H1 (cell line): ENCODE measurements around the gene CCL1. TPM values are rescaled to one million over a fixed set of nuclear protein-coding genes. Genes with fewer than 3 reads are reported as not detected.

Experiments
- CTCF ChIA-PET: fragments of 300-600 bp; sonication (Branson Sonifier 250); formaldehyde crosslinking; loops from one replicate; lab custom pipeline; 2021; ENCODE audit not compliant: partially characterized antibody; lab: Charles Lee
- POLR2A ChIA-PET: fragments of 300-600 bp; sonication (Branson Sonifier 250); formaldehyde crosslinking; loops from one replicate; lab custom pipeline; 2021; ENCODE audit warnings: inconsistent platforms; ENCODE audit not compliant: partially characterized antibody; lab: Charles Lee
- DNase-seq, 2 experiments: peaks; one replicate each; pipeline versions ENCODE4 v3.0.0 to v3.0.0-alpha.2; 2010 to 2022; ENCODE audit warnings: low spot score in 2 of 2, low read depth in 1 of 2, mixed read lengths in 1 of 2
- FAIRE-seq: peaks from 2 replicates; lab custom pipeline; 2011; peaks lifted over from hg19 to GRCh38; lab: Jason Lieb, UNC
- H2AFZ ChIP-seq: 2 replicates; pipeline ENCODE4 v1.8.1; 2012; ENCODE audit warnings: low read length, inconsistent platforms
- H2AK5ac ChIP-seq: 2 replicates; pipeline ENCODE4 v1.6.1; 2013; ENCODE audit warnings: low read depth, low read length
- H2BK120ac ChIP-seq: replicated peaks from 2 replicates; pipeline ENCODE3; 2013; ENCODE audit warnings: low read depth, low read length, inconsistent platforms
- H2BK12ac ChIP-seq: 2 replicates; pipeline ENCODE4 v1.6.1; 2013; ENCODE audit warnings: low read depth, low read length
- H2BK15ac ChIP-seq: 2 replicates; pipeline ENCODE4 v1.6.1; 2013; ENCODE audit warnings: low read length
- H2BK20ac ChIP-seq: 2 replicates; pipeline ENCODE4 v1.6.1; 2013; ENCODE audit warnings: low read length
- H2BK5ac ChIP-seq: 2 replicates; pipeline ENCODE4 v1.6.1; 2013; ENCODE audit warnings: low read depth, low read length
- H3K14ac ChIP-seq: 2 replicates; pipeline ENCODE4 v1.6.1; 2013; ENCODE audit warnings: inconsistent platforms; ENCODE audit not compliant: insufficient read length
- H3K18ac ChIP-seq: 2 replicates; pipeline ENCODE4 v1.6.1; 2013; ENCODE audit warnings: low read length; ENCODE audit errors: extremely low read depth
- H3K23ac ChIP-seq: 2 replicates; pipeline ENCODE4 v1.6.1; 2013; ENCODE audit warnings: inconsistent platforms; ENCODE audit not compliant: insufficient read length
- H3K23me2 ChIP-seq: 2 replicates; pipeline ENCODE4 v1.6.1; 2013; ENCODE audit warnings: low read depth, low read length
- H3K27ac ChIP-seq: 2 replicates; pipeline ENCODE4 v1.6.1; 2011; ENCODE audit warnings: low read depth, low read length, inconsistent platforms
- H3K27me3 ChIP-seq, 4 experiments: replicated peaks in 1 of 4; 1 replicate in 1 of 4; 2 replicates in 3 of 4; pipeline versions ENCODE4 v1.6.1 to v1.8.1; 2011 to 2013; ENCODE audit warnings: low read length in 3 of 4, mild to moderate bottlenecking in 3 of 4, inconsistent platforms in 2 of 4, mixed read lengths in 2 of 4, moderate library complexity in 1 of 4; ENCODE audit not compliant: control insufficient read depth in 3 of 4, insufficient read depth in 3 of 4; ENCODE audit errors: extremely low read depth in 1 of 4
- H3K36me3 ChIP-seq, 4 experiments: 2 replicates each; pipeline versions ENCODE4 v1.6.1 to v1.8.1; 2011 to 2013; ENCODE audit warnings: mild to moderate bottlenecking in 4 of 4, low read length in 3 of 4, moderate library complexity in 2 of 4, control low read depth in 1 of 4, inconsistent platforms in 1 of 4; ENCODE audit not compliant: insufficient read depth in 4 of 4, control insufficient read depth in 2 of 4
- H3K4ac ChIP-seq: replicated peaks from 2 replicates; pipeline ENCODE3; 2013; ENCODE audit warnings: low read length, low read depth, mixed read lengths, inconsistent platforms; ENCODE audit not compliant: insufficient read length
- H3K4me1 ChIP-seq, 4 experiments: replicated peaks in 1 of 4; 1 replicate in 1 of 4; 2 replicates in 3 of 4; pipeline versions ENCODE4 v1.6.1 to v1.8.1; 2011 to 2013; ENCODE audit warnings: low read length in 3 of 4, inconsistent platforms in 2 of 4, mixed read lengths in 1 of 4; ENCODE audit not compliant: insufficient read depth in 4 of 4, control insufficient read depth in 3 of 4
- H3K4me2 ChIP-seq, 2 experiments: 2 replicates each; pipeline versions ENCODE4 v1.6.1 to v1.8.1; 2011 to 2013; ENCODE audit warnings: low read depth in 2 of 2, low read length in 2 of 2, control low read depth in 1 of 2, inconsistent platforms in 1 of 2, mild to moderate bottlenecking in 1 of 2; ENCODE audit not compliant: insufficient read depth in 1 of 2
- H3K4me3 ChIP-seq, 4 experiments: fragments of 200-600, 300-600 bp in 1 of 4; sonication (generic), shearing (Covaris generic), sonication (Bioruptor Twin) in 1 of 4; 2 replicates each; pipeline versions ENCODE4 v1.5.1 to v1.8.1; 2011 to 2016; ENCODE audit warnings: low read length in 4 of 4, low read depth in 3 of 4, control low read depth in 2 of 4, inconsistent platforms in 2 of 4, mild to moderate bottlenecking in 2 of 4, mixed read lengths in 1 of 4, moderate library complexity in 1 of 4; ENCODE audit not compliant: insufficient read depth in 2 of 4; ENCODE audit errors: extremely low read depth in 1 of 4
- H3K56ac ChIP-seq: replicated peaks from 2 replicates; pipeline ENCODE3; 2013; ENCODE audit warnings: low read depth, mild to moderate bottlenecking, mixed read lengths, low read length, inconsistent platforms; ENCODE audit not compliant: insufficient read length
- H3K79me1 ChIP-seq: 2 replicates; pipeline ENCODE4 v1.6.1; 2013; ENCODE audit warnings: low read depth, low read length, control low read depth
- H3K79me2 ChIP-seq, 2 experiments: 2 replicates each; pipeline versions ENCODE4 v1.6.1 to v1.8.1; 2012 to 2013; ENCODE audit warnings: low read length in 2 of 2, mild to moderate bottlenecking in 2 of 2, inconsistent platforms in 1 of 2; ENCODE audit not compliant: insufficient read depth in 2 of 2, control insufficient read depth in 1 of 2
- H3K9ac ChIP-seq, 4 experiments: replicated peaks in 1 of 4; 1 replicate in 1 of 4; 2 replicates in 3 of 4; pipeline versions ENCODE4 v1.6.1 to v1.8.1; 2011 to 2013; ENCODE audit warnings: low read depth in 3 of 4, low read length in 3 of 4, control low read depth in 2 of 4, mild to moderate bottlenecking in 2 of 4, moderate library complexity in 2 of 4, inconsistent platforms in 1 of 4; ENCODE audit errors: extremely low read depth in 1 of 4
- H3K9me3 ChIP-seq, 2 experiments: 2 replicates each; pipeline versions ENCODE4 v1.6.1 to v1.8.1; 2012 to 2013; ENCODE audit warnings: mild to moderate bottlenecking in 2 of 2, moderate library complexity in 2 of 2, control low read depth in 1 of 2, inconsistent platforms in 1 of 2, low read depth in 1 of 2, low read length in 1 of 2, mixed read lengths in 1 of 2; ENCODE audit not compliant: insufficient read depth in 2 of 2
- H4K20me1 ChIP-seq, 2 experiments: replicated peaks in 1 of 2; 2 replicates each; pipeline versions ENCODE3 to v1.8.1; 2011 to 2013; ENCODE audit warnings: inconsistent platforms in 2 of 2, low read length in 2 of 2, mild to moderate bottlenecking in 1 of 2; ENCODE audit not compliant: insufficient read depth in 2 of 2, control insufficient read depth in 1 of 2
- H4K5ac ChIP-seq: 2 replicates; pipeline ENCODE4 v1.6.1; 2013; ENCODE audit warnings: low read length, low read depth, mixed read lengths, inconsistent platforms; ENCODE audit not compliant: insufficient read length
- H4K8ac ChIP-seq: 2 replicates; pipeline ENCODE4 v1.8.0; 2013; ENCODE audit warnings: mild to moderate bottlenecking, moderate library complexity, low read length, inconsistent platforms; ENCODE audit not compliant: insufficient read depth; ENCODE audit errors: extremely low read depth
- H4K91ac ChIP-seq: replicated peaks from 2 replicates; pipeline ENCODE3; 2013; ENCODE audit warnings: low read length, mixed read lengths, inconsistent platforms; ENCODE audit not compliant: insufficient read length
- BCL11A ChIP-seq, 2 experiments: IDR thresholded peaks; one replicate each; pipeline ENCODE4 v1.6.1; 2011; ENCODE audit warnings: low read depth in 2 of 2, low read length in 2 of 2, mild to moderate bottlenecking in 2 of 2
- EGR1 ChIP-seq: IDR thresholded peaks from 2 replicates; pipeline ENCODE4 v1.6.1; 2011; ENCODE audit warnings: low read depth, low read length, borderline replicate concordance
- FOSL1 ChIP-seq: IDR thresholded peaks from 2 replicates; pipeline ENCODE4 v1.6.1; 2011; ENCODE audit warnings: mild to moderate bottlenecking, low read depth, low read length, moderate library complexity; ENCODE audit not compliant: insufficient read depth
- JUN ChIP-seq: IDR thresholded peaks from 2 replicates; pipeline ENCODE4 v1.6.1; 2011; ENCODE audit warnings: low read depth, mild to moderate bottlenecking, improper control_type of control experiment, low read length
- KDM1A ChIP-seq: fragments of 200-600, 300-600 bp; sonication (generic); IDR thresholded peaks from 2 replicates; pipeline ENCODE4 v1.7.1; 2016; ENCODE audit warnings: mild to moderate bottlenecking, low read length, borderline replicate concordance
- NANOG ChIP-seq: IDR thresholded peaks from 2 replicates; pipeline ENCODE4 v1.6.1; 2011; ENCODE audit warnings: low read length, low read depth, mild to moderate bottlenecking, inconsistent platforms; ENCODE audit not compliant: insufficient read depth, poor library complexity, severe bottlenecking
- YY1 ChIP-seq: IDR thresholded peaks from 2 replicates; pipeline ENCODE4 v1.6.1; 2011; ENCODE audit warnings: low read depth, mild to moderate bottlenecking, low read length
- WGBS, 2 experiments: shearing (Covaris generic) in 1 of 2; methylation state at CpG; one replicate each; pipeline versions ENCODE4 v1.1.6 to v1.1.7; 2013 to 2015; ENCODE audit warnings: low lambda C conversion rate in 2 of 2, mixed read lengths in 2 of 2, inconsistent platforms in 1 of 2, low coverage in 1 of 2, missing lambda C conversion rate in 1 of 2; ENCODE audit not compliant: insufficient replicate concordance in 2 of 2, insufficient coverage in 1 of 2, insufficient read length in 1 of 2; ENCODE audit errors: extremely low coverage in 1 of 2, missing lambda C conversion rate in 1 of 2; 5-methylcytosine and 5-hydroxymethylcytosine counted together
- polyA plus RNA-seq, 7 experiments: library from polyadenylated mRNA; depleted of rRNA in 3 of 7; stranded (reverse) in 5 of 7; unstranded in 2 of 7; fragments of >200 nt in 5 of 7; fragments of 200-250 nt in 2 of 7; gene quantifications; 1 replicate in 5 of 7; 2 replicates in 1 of 7; 4 replicates in 1 of 7; pipeline versions ENCODE4 v1.2.1 to v1.2.3, GENCODE V29; 2011 to 2013; ENCODE audit warnings: missing spikeins in 2 of 7, mixed read lengths in 2 of 7
- total RNA-seq: library from RNA; stranded (reverse); fragmentation: NEBNext Ultra II Directional; extraction: Animal tissue kit (Norgen Biotek cat#: 25700); gene quantifications from 2 replicates; pipeline ENCODE4 v1.2.1, GENCODE V29; 2021

CCL1 gene
- total and polyA plus RNA-seq, 2 of the 8 experiments (the other 6 are each of a cell fraction or from before 2014, with no cell fraction given), result not detected

DNA sequence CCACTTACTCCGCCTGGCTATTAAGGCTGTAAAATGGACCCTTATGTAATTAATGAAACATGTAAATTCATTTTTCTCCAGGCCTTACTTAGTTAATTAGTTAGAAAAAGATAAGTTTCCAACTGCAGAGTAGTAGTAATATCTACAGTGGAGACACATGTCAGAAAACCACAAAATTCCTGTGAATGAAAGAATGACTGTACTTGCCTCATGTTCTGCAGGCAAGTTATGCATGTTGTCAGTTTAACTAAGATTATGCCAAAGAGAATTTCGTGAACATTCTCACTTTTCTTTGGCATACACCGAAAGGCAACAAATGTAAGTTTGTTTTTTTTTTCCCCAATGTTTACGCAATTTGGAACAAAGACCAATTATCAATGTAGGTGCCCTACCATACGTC, 16.8 kb upstream of the CCL1 start:
- no peak overlapping the region for H2BK20ac ChIP-seq
- H3K27ac ChIP-seq, result no peak overlapping the region
- no peak for FAIRE-seq
- H3K9me3 ChIP-seq, result no peaks in the 10 kb centered on the region
- H3K23me2 ChIP-seq, result no peaks in the 10 kb centered on the region
- H2AFZ ChIP-seq, result no peak overlapping the region
- H2BK12ac ChIP-seq, result no peak overlapping the region
- H3K36me3 ChIP-seq, result no peaks in the 10 kb centered on the region
- H3K18ac ChIP-seq, result no peak overlapping the region
- no peak overlapping the region for H4K91ac ChIP-seq
- H3K23ac ChIP-seq, result no peak overlapping the region
- no peak overlapping the region for H2BK120ac ChIP-seq
- no peaks in the 10 kb centered on the region for H3K27me3 ChIP-seq
- no peak overlapping the region for H3K14ac ChIP-seq
- H3K4me3 ChIP-seq, result no peak overlapping the region
- H3K4ac ChIP-seq, result no peak overlapping the region
- CTCF ChIA-PET, result no interaction called here
- TF ChIP-seq NANOG (no peak), EGR1 (no peak), JUN (no peak), YY1 (no peak), BCL11A (IDR thresholded peaks at IDR 0.05; ENCODE audit: low read depth in 2 of 2, low read length in 2 of 2) (no peak), FOSL1 (no peak), KDM1A (no peak)
- POLR2A ChIA-PET, result no interaction called here
- no peaks in the 10 kb centered on the region for H4K20me1 ChIP-seq
- no peak overlapping the region for H4K8ac ChIP-seq
- no peak overlapping the region for H3K9ac ChIP-seq
- no peak for DNase-seq
- no peak overlapping the region for H3K4me2 ChIP-seq
- H4K5ac ChIP-seq, result no peak overlapping the region
- H3K4me1 ChIP-seq, result no peaks in the 10 kb centered on the region
- WGBS, 2 experiments, result 88% methylated on average over 5 of the region's 5 CpGs; no CpG with 5 or more reads in 1 of the 2 experiments
- no peaks in the 10 kb centered on the region for H3K79me2 ChIP-seq
- no peaks in the 10 kb centered on the region for H3K79me1 ChIP-seq
- H2BK5ac ChIP-seq, result no peak overlapping the region
- H2AK5ac ChIP-seq, result no peak overlapping the region
- H3K56ac ChIP-seq, result no peak overlapping the region
- H2BK15ac ChIP-seq, result no peak overlapping the region
